ENCODE measurements around the gene AKAP6.

- TF ChIP-seq POLR2AphosphoS5 (IDR thresholded peaks at IDR 0.05; ENCODE audit: low read depth, low read length) (no peak), POLR2A (IDR thresholded peaks at IDR 0.05; ENCODE audit: low read depth, low read length) (no peak), TAF1 (IDR thresholded peaks at IDR 0.05; ENCODE audit: borderline replicate concordance, low read depth, low read length) (no peak)
These were observed 300.1 kb downstream of the AKAP6 start for GRCh38 chr14:32629236-32629635.
